H1 (cell line): ENCODE measurements around the gene MLANA. TPM values are rescaled to one million over a fixed set of nuclear protein-coding genes. Genes with fewer than 3 reads are reported as not detected.

Experiments
- EP300 ChIP-seq, 2 experiments: IDR thresholded peaks; 1 replicate in 1 of 2; 2 replicates in 1 of 2; pipeline ENCODE4 v1.6.1; 2011 to 2012; ENCODE audit warnings: low read depth in 2 of 2, low read length in 2 of 2, mild to moderate bottlenecking in 2 of 2, borderline replicate concordance in 1 of 2, inconsistent platforms in 1 of 2, moderate library complexity in 1 of 2
- polyA plus RNA-seq, 7 experiments: library from polyadenylated mRNA; depleted of rRNA in 3 of 7; stranded (reverse) in 5 of 7; unstranded in 2 of 7; fragments of >200 nt in 5 of 7; fragments of 200-250 nt in 2 of 7; gene quantifications; 1 replicate in 5 of 7; 2 replicates in 1 of 7; 4 replicates in 1 of 7; pipeline versions ENCODE4 v1.2.1 to v1.2.3, GENCODE V29; 2011 to 2013; ENCODE audit warnings: missing spikeins in 2 of 7, mixed read lengths in 2 of 7
- total RNA-seq: library from RNA; stranded (reverse); fragmentation: NEBNext Ultra II Directional; extraction: Animal tissue kit (Norgen Biotek cat#: 25700); gene quantifications from 2 replicates; pipeline ENCODE4 v1.2.1, GENCODE V29; 2021

The MLANA gene
- total and polyA plus RNA-seq, 2 of the 8 experiments (the other 6 are each of a cell fraction or from before 2014, with no cell fraction given): not detected

DNA sequence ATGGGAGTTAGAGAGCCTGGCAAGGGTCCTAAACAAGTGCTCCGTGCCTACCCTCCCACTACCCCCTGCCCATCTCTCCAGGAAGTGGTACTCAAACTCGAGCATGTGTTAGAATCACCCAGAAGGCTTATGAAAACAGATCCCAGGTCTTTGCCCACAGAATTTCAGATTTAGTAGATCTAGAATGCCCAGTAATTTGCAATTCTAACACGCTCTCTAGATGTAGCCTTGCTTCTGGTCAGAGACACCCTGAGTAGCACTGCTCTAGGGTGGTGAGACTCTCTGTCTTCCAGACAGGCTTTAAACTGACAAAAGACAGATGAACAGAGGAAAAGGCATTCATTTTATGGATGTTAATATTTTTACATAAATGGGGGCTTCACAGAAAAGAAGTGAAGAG lies 37.1 kb upstream of the MLANA start (continued):
- no peak for TF ChIP-seq EP300 (IDR thresholded peaks at IDR 0.05; ENCODE audit: borderline replicate concordance in 1 of 2, low read depth in 2 of 2, low read length in 2 of 2)
- TF ChIP-seq, all 59 proteins: peak for 0
